H1 (cell line): ENCODE data around the gene DENND1A. TPM values are rescaled to one million over a fixed set of nuclear protein-coding genes. Genes with fewer than 3 reads are reported as not detected.

Experiments used
- CTCF ChIA-PET: fragments of 300-600 bp; sonication (Branson Sonifier 250); formaldehyde crosslinking; loops from one replicate; lab custom pipeline; 2021; ENCODE audit not compliant: partially characterized antibody; lab: Charles Lee
- POLR2A ChIA-PET: fragments of 300-600 bp; sonication (Branson Sonifier 250); formaldehyde crosslinking; loops from one replicate; lab custom pipeline; 2021; ENCODE audit warnings: inconsistent platforms; ENCODE audit not compliant: partially characterized antibody; lab: Charles Lee
- DNase-seq, 2 experiments: peaks; one replicate each; pipeline versions ENCODE4 v3.0.0 to v3.0.0-alpha.2; 2010 to 2022; ENCODE audit warnings: low spot score in 2 of 2, low read depth in 1 of 2, mixed read lengths in 1 of 2
- FAIRE-seq: peaks from 2 replicates; lab custom pipeline; 2011; peaks lifted over from hg19 to GRCh38; lab: Jason Lieb, UNC
- H2AFZ ChIP-seq: 2 replicates; pipeline ENCODE4 v1.8.1; 2012; ENCODE audit warnings: low read length, inconsistent platforms
- H2AK5ac ChIP-seq: 2 replicates; pipeline ENCODE4 v1.6.1; 2013; ENCODE audit warnings: low read depth, low read length
- H2BK120ac ChIP-seq: replicated peaks from 2 replicates; pipeline ENCODE3; 2013; ENCODE audit warnings: low read depth, low read length, inconsistent platforms
- H2BK12ac ChIP-seq: 2 replicates; pipeline ENCODE4 v1.6.1; 2013; ENCODE audit warnings: low read depth, low read length
- H2BK15ac ChIP-seq: 2 replicates; pipeline ENCODE4 v1.6.1; 2013; ENCODE audit warnings: low read length
- H2BK20ac ChIP-seq: 2 replicates; pipeline ENCODE4 v1.6.1; 2013; ENCODE audit warnings: low read length
- H2BK5ac ChIP-seq: 2 replicates; pipeline ENCODE4 v1.6.1; 2013; ENCODE audit warnings: low read depth, low read length
- H3K14ac ChIP-seq: 2 replicates; pipeline ENCODE4 v1.6.1; 2013; ENCODE audit warnings: inconsistent platforms; ENCODE audit not compliant: insufficient read length
- H3K18ac ChIP-seq: 2 replicates; pipeline ENCODE4 v1.6.1; 2013; ENCODE audit warnings: low read length; ENCODE audit errors: extremely low read depth
- H3K23ac ChIP-seq: 2 replicates; pipeline ENCODE4 v1.6.1; 2013; ENCODE audit warnings: inconsistent platforms; ENCODE audit not compliant: insufficient read length
- H3K23me2 ChIP-seq: 2 replicates; pipeline ENCODE4 v1.6.1; 2013; ENCODE audit warnings: low read depth, low read length
- H3K27ac ChIP-seq: 2 replicates; pipeline ENCODE4 v1.6.1; 2011; ENCODE audit warnings: low read depth, low read length, inconsistent platforms
- H3K27me3 ChIP-seq, 4 experiments: replicated peaks in 1 of 4; 1 replicate in 1 of 4; 2 replicates in 3 of 4; pipeline versions ENCODE4 v1.6.1 to v1.8.1; 2011 to 2013; ENCODE audit warnings: low read length in 3 of 4, mild to moderate bottlenecking in 3 of 4, inconsistent platforms in 2 of 4, mixed read lengths in 2 of 4, moderate library complexity in 1 of 4; ENCODE audit not compliant: control insufficient read depth in 3 of 4, insufficient read depth in 3 of 4; ENCODE audit errors: extremely low read depth in 1 of 4
- H3K36me3 ChIP-seq, 4 experiments: 2 replicates each; pipeline versions ENCODE4 v1.6.1 to v1.8.1; 2011 to 2013; ENCODE audit warnings: mild to moderate bottlenecking in 4 of 4, low read length in 3 of 4, moderate library complexity in 2 of 4, control low read depth in 1 of 4, inconsistent platforms in 1 of 4; ENCODE audit not compliant: insufficient read depth in 4 of 4, control insufficient read depth in 2 of 4
- H3K4ac ChIP-seq: replicated peaks from 2 replicates; pipeline ENCODE3; 2013; ENCODE audit warnings: low read length, low read depth, mixed read lengths, inconsistent platforms; ENCODE audit not compliant: insufficient read length
- H3K4me1 ChIP-seq, 4 experiments: replicated peaks in 1 of 4; 1 replicate in 1 of 4; 2 replicates in 3 of 4; pipeline versions ENCODE4 v1.6.1 to v1.8.1; 2011 to 2013; ENCODE audit warnings: low read length in 3 of 4, inconsistent platforms in 2 of 4, mixed read lengths in 1 of 4; ENCODE audit not compliant: insufficient read depth in 4 of 4, control insufficient read depth in 3 of 4
- H3K4me2 ChIP-seq, 2 experiments: 2 replicates each; pipeline versions ENCODE4 v1.6.1 to v1.8.1; 2011 to 2013; ENCODE audit warnings: low read depth in 2 of 2, low read length in 2 of 2, control low read depth in 1 of 2, inconsistent platforms in 1 of 2, mild to moderate bottlenecking in 1 of 2; ENCODE audit not compliant: insufficient read depth in 1 of 2
- H3K4me3 ChIP-seq, 4 experiments: fragments of 200-600, 300-600 bp in 1 of 4; sonication (generic), shearing (Covaris generic), sonication (Bioruptor Twin) in 1 of 4; 2 replicates each; pipeline versions ENCODE4 v1.5.1 to v1.8.1; 2011 to 2016; ENCODE audit warnings: low read length in 4 of 4, low read depth in 3 of 4, control low read depth in 2 of 4, inconsistent platforms in 2 of 4, mild to moderate bottlenecking in 2 of 4, mixed read lengths in 1 of 4, moderate library complexity in 1 of 4; ENCODE audit not compliant: insufficient read depth in 2 of 4; ENCODE audit errors: extremely low read depth in 1 of 4
- H3K56ac ChIP-seq: replicated peaks from 2 replicates; pipeline ENCODE3; 2013; ENCODE audit warnings: low read depth, mild to moderate bottlenecking, mixed read lengths, low read length, inconsistent platforms; ENCODE audit not compliant: insufficient read length
- H3K79me1 ChIP-seq: 2 replicates; pipeline ENCODE4 v1.6.1; 2013; ENCODE audit warnings: low read depth, low read length, control low read depth
- H3K79me2 ChIP-seq, 2 experiments: 2 replicates each; pipeline versions ENCODE4 v1.6.1 to v1.8.1; 2012 to 2013; ENCODE audit warnings: low read length in 2 of 2, mild to moderate bottlenecking in 2 of 2, inconsistent platforms in 1 of 2; ENCODE audit not compliant: insufficient read depth in 2 of 2, control insufficient read depth in 1 of 2
- H3K9ac ChIP-seq, 4 experiments: replicated peaks in 1 of 4; 1 replicate in 1 of 4; 2 replicates in 3 of 4; pipeline versions ENCODE4 v1.6.1 to v1.8.1; 2011 to 2013; ENCODE audit warnings: low read depth in 3 of 4, low read length in 3 of 4, control low read depth in 2 of 4, mild to moderate bottlenecking in 2 of 4, moderate library complexity in 2 of 4, inconsistent platforms in 1 of 4; ENCODE audit errors: extremely low read depth in 1 of 4
- H3K9me3 ChIP-seq, 2 experiments: 2 replicates each; pipeline versions ENCODE4 v1.6.1 to v1.8.1; 2012 to 2013; ENCODE audit warnings: mild to moderate bottlenecking in 2 of 2, moderate library complexity in 2 of 2, control low read depth in 1 of 2, inconsistent platforms in 1 of 2, low read depth in 1 of 2, low read length in 1 of 2, mixed read lengths in 1 of 2; ENCODE audit not compliant: insufficient read depth in 2 of 2
- H4K20me1 ChIP-seq, 2 experiments: replicated peaks in 1 of 2; 2 replicates each; pipeline versions ENCODE3 to v1.8.1; 2011 to 2013; ENCODE audit warnings: inconsistent platforms in 2 of 2, low read length in 2 of 2, mild to moderate bottlenecking in 1 of 2; ENCODE audit not compliant: insufficient read depth in 2 of 2, control insufficient read depth in 1 of 2
- H4K5ac ChIP-seq: 2 replicates; pipeline ENCODE4 v1.6.1; 2013; ENCODE audit warnings: low read length, low read depth, mixed read lengths, inconsistent platforms; ENCODE audit not compliant: insufficient read length
- H4K8ac ChIP-seq: 2 replicates; pipeline ENCODE4 v1.8.0; 2013; ENCODE audit warnings: mild to moderate bottlenecking, moderate library complexity, low read length, inconsistent platforms; ENCODE audit not compliant: insufficient read depth; ENCODE audit errors: extremely low read depth
- H4K91ac ChIP-seq: replicated peaks from 2 replicates; pipeline ENCODE3; 2013; ENCODE audit warnings: low read length, mixed read lengths, inconsistent platforms; ENCODE audit not compliant: insufficient read length
- WGBS, 2 experiments: shearing (Covaris generic) in 1 of 2; methylation state at CpG; one replicate each; pipeline versions ENCODE4 v1.1.6 to v1.1.7; 2013 to 2015; ENCODE audit warnings: low lambda C conversion rate in 2 of 2, mixed read lengths in 2 of 2, inconsistent platforms in 1 of 2, low coverage in 1 of 2, missing lambda C conversion rate in 1 of 2; ENCODE audit not compliant: insufficient replicate concordance in 2 of 2, insufficient coverage in 1 of 2, insufficient read length in 1 of 2; ENCODE audit errors: extremely low coverage in 1 of 2, missing lambda C conversion rate in 1 of 2; 5-methylcytosine and 5-hydroxymethylcytosine counted together
- polyA plus RNA-seq, 7 experiments: library from polyadenylated mRNA; depleted of rRNA in 3 of 7; stranded (reverse) in 5 of 7; unstranded in 2 of 7; fragments of >200 nt in 5 of 7; fragments of 200-250 nt in 2 of 7; gene quantifications; 1 replicate in 5 of 7; 2 replicates in 1 of 7; 4 replicates in 1 of 7; pipeline versions ENCODE4 v1.2.1 to v1.2.3, GENCODE V29; 2011 to 2013; ENCODE audit warnings: missing spikeins in 2 of 7, mixed read lengths in 2 of 7
- total RNA-seq: library from RNA; stranded (reverse); fragmentation: NEBNext Ultra II Directional; extraction: Animal tissue kit (Norgen Biotek cat#: 25700); gene quantifications from 2 replicates; pipeline ENCODE4 v1.2.1, GENCODE V29; 2021

The DENND1A gene
- total and polyA plus RNA-seq, 2 of the 8 experiments (the other 6 are each of a cell fraction or from before 2014, with no cell fraction given): 24.1 to 26.4 TPM

DNA sequence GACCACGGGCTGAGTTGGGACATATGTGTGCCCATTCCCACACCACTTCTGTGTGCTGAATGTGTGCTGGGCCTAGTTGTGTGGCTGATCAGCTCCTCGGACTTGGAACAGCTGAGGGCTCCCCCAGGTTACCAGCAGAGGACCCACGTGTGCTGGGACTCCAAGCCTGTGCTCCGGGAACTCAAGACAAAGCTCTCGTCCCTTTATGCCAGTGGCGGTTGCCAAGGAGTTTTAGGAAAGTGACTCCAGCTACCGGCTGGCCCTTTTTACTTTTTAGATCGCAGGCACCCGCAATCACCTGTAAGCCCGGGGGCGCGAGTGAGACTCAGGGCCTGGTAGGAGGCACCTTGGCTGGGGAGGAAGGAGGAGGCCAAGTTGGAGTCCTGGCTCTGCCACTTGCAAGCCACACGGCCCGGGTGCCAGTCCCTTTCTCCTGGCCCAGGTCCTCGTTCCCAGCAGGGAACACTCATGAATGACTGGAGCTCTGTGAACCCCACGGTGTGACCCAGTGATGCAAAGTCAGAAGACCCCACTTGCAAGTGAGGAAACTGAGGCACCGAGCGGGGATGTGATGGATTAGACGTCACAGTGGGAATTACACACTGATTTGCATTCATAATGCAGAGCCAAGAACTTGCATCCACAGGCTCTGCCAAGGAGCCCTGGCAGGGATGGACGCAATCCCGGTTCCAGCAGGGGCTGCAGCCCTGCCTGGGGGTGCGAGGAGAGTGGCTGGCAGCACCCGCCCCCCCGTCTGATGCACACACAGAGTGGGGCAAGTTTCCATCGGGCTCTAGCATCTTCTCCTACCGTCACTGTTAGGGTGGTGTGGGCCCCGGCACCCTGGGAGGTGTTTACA is 547.0 kb downstream of the DENND1A start:
- Histone ChIP-seq H3K56ac (no peak overlapping the region), H3K23me2 (no peaks in the 10 kb centered on the region), H3K23ac (no peak overlapping the region), H2BK15ac (no peak overlapping the region), H2BK5ac (no peak overlapping the region), H3K18ac (no peak overlapping the region), H2BK120ac (no peak overlapping the region), H4K20me1 (peaks cover 2 to 3% of the 10 kb centered on the region in 2 experiments), H3K79me2 (no peaks in the 10 kb centered on the region), H4K91ac (no peak overlapping the region), H3K9ac (no peak overlapping the region), H3K4ac (no peak overlapping the region), H3K79me1 (no peaks in the 10 kb centered on the region), H3K27ac (no peak overlapping the region), H2BK20ac (no peak overlapping the region), H3K36me3 (no peaks in the 10 kb centered on the region; a peak in 3 of 8 replicates), H2BK12ac (no peak overlapping the region), H3K4me3 (no peak overlapping the region), H3K27me3 (no peaks in the 10 kb centered on the region; a peak in 1 of 7 replicates), H4K5ac (no peak overlapping the region), H3K4me1 (no peaks in the 10 kb centered on the region; a peak in 2 of 7 replicates), H4K8ac (no peak overlapping the region), H3K4me2 (no peak overlapping the region), H2AFZ (no peak overlapping the region), H3K9me3 (no peaks in the 10 kb centered on the region), H2AK5ac (no peak overlapping the region), H3K14ac (no peak overlapping the region)
- 90% methylated on average over 25 of the region's 27 CpGs; no CpG with 5 or more reads in 1 of the 2 experiments for WGBS, 2 experiments
- DNase-seq: no peak
- ChIA-PET POLR2A (interaction anchor here (0.8 to 1.5 kb wide), 4 partner anchors 15 to 28 kb away, joined by 3 to 6 read pairs (median 3); no protein-coding TSS in a partner anchor), CTCF (interaction anchor here (0.8 to 29.0 kb wide), 5 partner anchors 11 to 24 kb away, joined by 3 to 668 read pairs (median 3); partner anchors contain the start of gene CRB2)
- FAIRE-seq: no peak
